K562 (cell line): Measurements from ENCODE around the gene DCUN1D4. TPM values are rescaled to one million over a fixed set of nuclear protein-coding genes. Genes with fewer than 3 reads are reported as not detected.
A peak's percentile ranks its signal among the peaks of the same experiment; 100 is the strongest.

Experiments used
- ATAC-seq: fragments of 200-7000 bp; cut with Tn5 transposase; 3 replicates; pipeline ENCODE4 v1.9.1; 2020; ENCODE audit warnings: moderate library complexity
- BruUV-seq: library from RNA; stranded (reverse); fragments of 400-500 nt; replicated peaks from 2 replicates; lab custom pipeline; 2021; lab: Mats Ljungman, UMichigan
- CTCF ChIA-PET: fragments of 300-600 bp; formaldehyde crosslinking; extraction: SDS; loops from one replicate; lab custom pipeline; 2021; ENCODE audit warnings: low intra/inter-chr PET ratio; lab: Yijun Ruan, JAX
- POLR2A ChIA-PET: fragments of 300-600, 350-650 bp; sonication (Branson Sonifier 250); formaldehyde crosslinking; extraction: SDS; loops from one replicate; lab custom pipeline; 2021; ENCODE audit warnings: antibody characterized with exemption, inconsistent platforms; lab: Yijun Ruan, JAX
- DNase-seq, 4 experiments: peaks; one replicate each; pipeline versions ENCODE4 v3.0.0 to v3.0.0-alpha.2; 2011 to 2018; ENCODE audit warnings: low spot score in 3 of 4, mixed read lengths in 3 of 4; ENCODE audit errors: extremely low read depth in 1 of 4
- FAIRE-seq: peaks from 2 replicates; lab custom pipeline; 2011; peaks lifted over from hg19 to GRCh38; lab: Jason Lieb, UNC
- H2AFZ ChIP-seq: 2 replicates; pipeline ENCODE4 v1.6.0; 2011; ENCODE audit warnings: low read depth, low read length, control low read depth, inconsistent platforms
- H3K27ac ChIP-seq: fragments of 200-600 bp; 3 replicates; pipeline ENCODE4 v1.8.0; 2011; ENCODE audit warnings: low read depth, mild to moderate bottlenecking, control low read depth, inconsistent platforms, low read length, moderate library complexity, mixed read lengths; ENCODE audit errors: extremely low read depth
- H3K27me3 ChIP-seq, 2 experiments: fragments of 300-600 bp in 1 of 2; 2 replicates in 1 of 2; 3 replicates in 1 of 2; pipeline versions ENCODE4 v1.6.0 to v1.8.0; 2011; ENCODE audit warnings: inconsistent platforms in 2 of 2, low read length in 2 of 2, mild to moderate bottlenecking in 1 of 2, mixed read lengths in 1 of 2, moderate library complexity in 1 of 2; ENCODE audit not compliant: control insufficient read depth in 2 of 2, insufficient read depth in 2 of 2
- H3K36me3 ChIP-seq: fragments of 300-600 bp; 3 replicates; pipeline ENCODE4 v1.8.0; 2011; ENCODE audit warnings: mild to moderate bottlenecking, low read length, inconsistent platforms; ENCODE audit not compliant: control insufficient read depth, insufficient read depth
- H3K4me1 ChIP-seq, 2 experiments: fragments of 200-600 bp in 1 of 2; replicated peaks in 1 of 2; 2 replicates in 1 of 2; 3 replicates in 1 of 2; pipeline versions ENCODE4 v1.5.1 to v1.8.0; 2011; ENCODE audit warnings: inconsistent platforms in 2 of 2, low read length in 2 of 2, mild to moderate bottlenecking in 1 of 2, mixed read lengths in 1 of 2, moderate library complexity in 1 of 2; ENCODE audit not compliant: control insufficient read depth in 2 of 2, insufficient read depth in 2 of 2
- H3K4me2 ChIP-seq: 2 replicates; pipeline ENCODE4 v1.6.1; 2011; ENCODE audit warnings: low read length, control low read depth, inconsistent platforms, mixed read lengths; ENCODE audit not compliant: insufficient read depth
- H3K4me3 ChIP-seq: fragments of 200-600 bp; sonication (generic), shearing (Covaris generic); 2 replicates; pipeline ENCODE4 v1.5.1; 2016; ENCODE audit warnings: control low read depth, inconsistent platforms
- H3K79me2 ChIP-seq: fragments of 200-600 bp; 3 replicates; pipeline ENCODE4 v1.8.0; 2011; ENCODE audit warnings: low read length, inconsistent platforms; ENCODE audit not compliant: control insufficient read depth, insufficient read depth
- H3K9ac ChIP-seq, 2 experiments: 2 replicates each; pipeline versions ENCODE4 v1.6.0 to v1.6.1; 2011; ENCODE audit warnings: low read depth in 2 of 2, low read length in 2 of 2, control low read depth in 1 of 2, inconsistent platforms in 1 of 2, mild to moderate bottlenecking in 1 of 2, mixed read lengths in 1 of 2; ENCODE audit not compliant: insufficient read depth in 1 of 2
- H3K9me1 ChIP-seq: one replicate; pipeline ENCODE4 v1.6.0; 2011; ENCODE audit warnings: inconsistent platforms, mild to moderate bottlenecking, low read length, moderate library complexity; ENCODE audit not compliant: control insufficient read depth, insufficient read depth
- H3K9me3 ChIP-seq: replicated peaks from 2 replicates; pipeline ENCODE4 v1.5.1; 2011; ENCODE audit warnings: low read depth, low read length, inconsistent platforms; ENCODE audit not compliant: control insufficient read depth, insufficient read depth
- H4K20me1 ChIP-seq: replicated peaks from 2 replicates; pipeline ENCODE4 v1.6.1; 2011; ENCODE audit warnings: low read length, inconsistent platforms, mixed read lengths; ENCODE audit not compliant: control insufficient read depth, insufficient read depth
- BACH1 ChIP-seq: fragments of 200-800 bp; sonication (Bioruptor generic); IDR thresholded peaks from 2 replicates; pipeline ENCODE4 v1.6.1; 2016; ENCODE audit warnings: missing genetic modification characterization, missing compliant biosample characterization
- CC2D1A ChIP-seq: fragments of 450-650 bp; IDR thresholded peaks from 2 replicates; pipeline ENCODE4 v1.6.1; 2017; ENCODE audit warnings: mild to moderate bottlenecking
- EGR1 ChIP-seq: fragments of 450-650 bp; conservative IDR thresholded peaks from 2 replicates; pipeline ENCODE4 v1.6.1; 2017; ENCODE audit warnings: mild to moderate bottlenecking
- GATAD2A ChIP-seq: fragments of 450-650 bp; IDR thresholded peaks from 2 replicates; pipeline ENCODE4 v1.6.1; 2017
- HDAC1 ChIP-seq, 2 experiments: fragments of 450-650 bp; IDR thresholded peaks; 2 replicates each; pipeline ENCODE4 v1.6.1; 2016 to 2017; ENCODE audit warnings: inconsistent platforms in 1 of 2, mild to moderate bottlenecking in 1 of 2, moderate library complexity in 1 of 2
- NFE2 ChIP-seq: IDR thresholded peaks from 2 replicates; pipeline ENCODE4 v1.6.1; 2014; ENCODE audit warnings: antibody characterized with exemption, low read depth
- POLR2G ChIP-seq: fragments of 200-400 bp; formaldehyde crosslinking; IDR thresholded peaks from 2 replicates; pipeline ENCODE4 v1.6.1; 2017; ENCODE audit warnings: low read depth, mild to moderate bottlenecking, antibody characterized with exemption, low read length, moderate library complexity
- SIN3A ChIP-seq, 2 experiments: fragments of 150-350 bp in 1 of 2; IDR thresholded peaks; 2 replicates each; pipeline ENCODE4 v1.6.1; 2011 to 2016; ENCODE audit warnings: borderline replicate concordance in 2 of 2, low read depth in 2 of 2, low read length in 2 of 2, mild to moderate bottlenecking in 2 of 2, moderate library complexity in 2 of 2; ENCODE audit not compliant: control insufficient read depth in 1 of 2
- TAF1 ChIP-seq: IDR thresholded peaks from 2 replicates; pipeline ENCODE4 v1.6.1; 2011; ENCODE audit warnings: mild to moderate bottlenecking, low read length, moderate library complexity; ENCODE audit not compliant: insufficient read depth, control insufficient read depth, severe bottlenecking; ENCODE audit errors: extremely low read depth
- ZBTB2 ChIP-seq: fragments of 450-650 bp; IDR thresholded peaks from 2 replicates; pipeline ENCODE4 v1.6.1; 2016; ENCODE audit warnings: antibody characterized with exemption
- ZBTB7A ChIP-seq: IDR thresholded peaks from 2 replicates; pipeline ENCODE4 v1.6.1; 2011; ENCODE audit warnings: low read depth, mild to moderate bottlenecking, low read length, moderate library complexity, borderline replicate concordance; ENCODE audit not compliant: control insufficient read depth
- ZNF311 ChIP-seq: fragments of 250-450 bp; sonication (Bioruptor Pico); IDR thresholded peaks from 2 replicates; pipeline ENCODE4 v1.4.0; 2020; ENCODE audit warnings: mild to moderate bottlenecking, moderate library complexity
- ZNF639 ChIP-seq, 2 experiments: fragments of 200-800 bp in 1 of 2; sonication (Bioruptor generic) in 1 of 2; sonication (generic) in 1 of 2; formaldehyde crosslinking in 1 of 2; IDR thresholded peaks in 1 of 2; conservative IDR thresholded peaks in 1 of 2; 2 replicates each; pipeline versions ENCODE4 v1.5.0 to v1.6.1; 2016 to 2020; ENCODE audit warnings: missing compliant biosample characterization in 1 of 2, missing genetic modification characterization in 1 of 2, missing genetic modification reagents in 1 of 2
- WGBS: fragments of 100-300 bp; shearing (Covaris generic); methylation state at CpG from one replicate; pipeline ENCODE4 v1.1.6; 2016; ENCODE audit warnings: low coverage, mixed read lengths; ENCODE audit not compliant: insufficient coverage; ENCODE audit errors: missing lambda C conversion rate; 5-methylcytosine and 5-hydroxymethylcytosine counted together
- in situ Hi-C: fragments of 300-500 bp; cut with MboI; formaldehyde crosslinking; loops from 4 replicates; pipeline ENCODE4 v1.15.0; 2018; ENCODE audit warnings: inconsistent platforms, mixed read lengths
- intact Hi-C: fragments of 100-400 bp; cut with micrococcal nuclease; formaldehyde crosslinking; loops from 2 replicates; pipeline ENCODE4 v1.14.2; 2022
- polyA plus RNA-seq, 8 experiments: library from polyadenylated mRNA; depleted of rRNA in 4 of 8; stranded (reverse) in 5 of 8; unstranded in 3 of 8; fragments of >200 nt; fragmentation: Nextera tagmentation in 2 of 8; fragmentation: Illumina TruSeq in 1 of 8; extraction: Ambion mirVana in 2 of 8; extraction: Trizol in 1 of 8; gene quantifications; 2 replicates each; pipeline versions ENCODE4 v1.2.1 to v1.2.3, GENCODE V29; 2011 to 2014; ENCODE audit warnings: inconsistent platforms in 1 of 8, missing spikeins in 1 of 8
- total RNA-seq, 7 experiments: library from RNA; depleted of rRNA in 6 of 7; stranded (reverse); fragments of >200 nt in 6 of 7; fragmentation: Illumina TruSeq in 2 of 7; extraction: Trizol in 2 of 7; gene quantifications; 2 replicates each; pipeline versions ENCODE4 v1.2.1 to v1.2.3, GENCODE V29; 2011 to 2021; ENCODE audit warnings: low replicate concordance in 1 of 7
- TF ChIP-seq, protein P1 (sequence below): fragments of 250-450 bp; sonication (Bioruptor Pico); IDR thresholded peaks from 2 replicates; pipeline ENCODE4 v1.4.0; 2020

The DCUN1D4 gene
- total and polyA plus RNA-seq, 9 of the 15 experiments (the other 6 are each of a cell fraction or from before 2014, with no cell fraction given) = 15.1 to 73.5 (median 23.0) TPM

GRCh38 chr4:51843309-51844152 is 578 bp downstream of the DCUN1D4 start:
- Histone ChIP-seq H3K4me3 (peak overlapping the region; percentile 81), H3K79me2 (peaks cover 48% of the 10 kb centered on the region), H3K9me1 (no peaks in the 10 kb centered on the region), H4K20me1 (0 out of 2 replicates have a peak, but pooled peaks cover 4% of the 10 kb centered on the region), H3K36me3 (peaks cover 11% of the 10 kb centered on the region; the same call in 1 of the 3 replicates), H3K9ac (peak overlapping the region; percentile 80 to 91), H3K4me1 (peaks cover 0 to 14% of the 10 kb centered on the region in 2 experiments; a peak in 2 of 5 replicates), H3K27ac (peak overlapping the region; percentile 90), H3K9me3 (no peaks in the 10 kb centered on the region), H2AFZ (peak overlapping the region; percentile 69), H3K27me3 (no peaks in the 10 kb centered on the region), H3K4me2 (peak overlapping the region; percentile 88)
- POLR2A ChIA-PET = interaction anchor here (0.6 to 1.8 kb wide), 4 partner anchors 7 to 137 kb away, joined by 3 to 5 read pairs (median 4); no protein-coding TSS in a partner anchor
- DNase-seq = peak; percentile 76 to 87 (median 85)
- in situ Hi-C loops = no loop called here
- BruUV-seq = no TSS peak
- CTCF ChIA-PET = no interaction called here
- peak; percentile 48 for ATAC-seq
- no peak for FAIRE-seq
- intact Hi-C loops = loop anchor here (5.0 kb wide), 1 partner anchor 44 kb away; no protein-coding TSS in a partner anchor
- 0% methylated on average over 1 of the region's 64 CpGs for WGBS
- TF ChIP-seq ZBTB2 = 0 out of 2 replicates have a peak, but pooled peaks have one; percentile 28
- 0 out of 2 replicates have a peak, but pooled peaks have one; percentile 3 for TF ChIP-seq GATAD2A
- TF ChIP-seq EGR1 = 0 out of 2 replicates have a peak, but pooled peaks have one; percentile 21
- TF ChIP-seq TAF1 = peak; percentile 1
- peak; percentile 42; the same call in 1 of the 2 replicates for TF ChIP-seq ZBTB7A
- TF ChIP-seq ZNF639 (CRISPR knock-in tag; conservative IDR thresholded peaks at IDR 0.05 in 1 of 2, IDR thresholded peaks at IDR 0.05 in 1 of 2) = peak in 1 of 2 experiments; percentile 65; a peak in 1 of 4 replicates
- peak; percentile 57 to 63; a peak in 1 of 4 replicates for TF ChIP-seq SIN3A (IDR thresholded peaks at IDR 0.05; ENCODE audit: borderline replicate concordance in 2 of 2, control insufficient read depth in 1 of 2, low read depth in 2 of 2, low read length in 2 of 2)
- 0 out of 2 replicates have a peak, but pooled peaks have one; percentile 24 for TF ChIP-seq CC2D1A
- TF ChIP-seq HDAC1 (IDR thresholded peaks at IDR 0.05) = 0 out of 4 replicates have a peak, but pooled peaks of 1 of the 2 experiments have one; percentile 33
- TF ChIP-seq BACH1 = no peak
- TF ChIP-seq, protein P1, sequence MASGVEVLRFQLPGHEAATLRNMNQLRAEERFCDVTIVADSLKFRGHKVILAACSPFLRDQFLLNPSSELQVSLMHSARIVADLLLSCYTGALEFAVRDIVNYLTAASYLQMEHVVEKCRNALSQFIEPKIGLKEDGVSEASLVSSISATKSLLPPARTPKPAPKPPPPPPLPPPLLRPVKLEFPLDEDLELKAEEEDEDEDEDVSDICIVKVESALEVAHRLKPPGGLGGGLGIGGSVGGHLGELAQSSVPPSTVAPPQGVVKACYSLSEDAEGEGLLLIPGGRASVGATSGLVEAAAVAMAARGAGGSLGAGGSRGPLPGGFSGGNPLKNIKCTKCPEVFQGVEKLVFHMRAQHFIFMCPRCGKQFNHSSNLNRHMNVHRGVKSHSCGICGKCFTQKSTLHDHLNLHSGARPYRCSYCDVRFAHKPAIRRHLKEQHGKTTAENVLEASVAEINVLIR = no peak
- TF ChIP-seq ZNF311 (CRISPR knock-in tag) = no peak
- TF ChIP-seq NFE2 = 0 out of 2 replicates have a peak, but pooled peaks have one; percentile 21
- peak; percentile 13; the same call in 1 of the 2 replicates for TF ChIP-seq POLR2G
